ENCODE measurements around the gene MCM9.
A peak's percentile ranks its signal among the peaks of the same experiment; 100 is the strongest.

The MCM9 gene

GRCh38 chr6:118934461-118935330, at the start of gene MCM9:
Gene MCM9, minus strand, starts transcription at chr6:118935159. Its CDS starts 3,436 bp downstream, at chr6:118931723.
- DNase-seq: peak; percentile 96

- DNase-seq: no peak
Measured at GRCh38 chr6:118984342-118984741, 49.4 kb upstream of the MCM9 start.

DNA sequence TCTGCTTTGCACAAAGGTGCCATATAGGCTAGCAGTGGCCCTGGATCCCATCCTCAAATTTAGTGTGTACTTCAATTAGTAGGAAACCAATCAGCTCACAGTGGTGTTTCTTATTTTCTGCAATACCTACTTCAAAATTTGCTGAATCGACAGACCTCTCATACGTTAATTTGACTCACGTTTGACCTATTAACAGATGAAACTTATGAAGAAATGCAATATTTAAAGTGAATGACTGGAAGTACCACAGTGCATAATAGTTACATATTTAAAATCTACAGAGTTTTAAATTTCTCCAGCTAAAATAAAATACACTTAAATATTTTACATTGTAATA, 47.6 kb upstream of the MCM9 start:
- DNase-seq: no peak

GRCh38 chr6:118981884-118982574, 47.1 kb upstream of the MCM9 start:
- peak; percentile 16 for DNase-seq

GRCh38 chr6:118980063-118980462, 45.1 kb upstream of the MCM9 start:
- no peak for DNase-seq

DNA sequence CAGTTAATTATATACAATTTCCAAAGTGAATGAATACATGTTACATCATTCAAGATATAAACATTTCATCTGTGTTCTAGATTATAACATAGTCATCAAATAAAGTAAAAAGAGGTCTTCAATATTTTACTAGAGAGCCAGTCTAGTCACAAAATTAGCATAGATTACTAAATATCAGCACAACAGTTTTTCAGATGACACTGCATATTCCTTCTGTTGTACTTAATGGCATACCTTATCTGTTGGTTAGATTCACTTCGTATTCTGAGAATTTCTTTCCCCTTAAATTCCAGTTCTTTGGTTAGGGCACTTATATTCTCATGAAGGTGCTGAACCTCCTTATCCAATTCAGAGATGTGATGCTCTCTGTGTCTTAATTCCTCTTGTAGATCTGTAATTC, 39.8 kb upstream of the MCM9 start:
- no peak for DNase-seq

DNA sequence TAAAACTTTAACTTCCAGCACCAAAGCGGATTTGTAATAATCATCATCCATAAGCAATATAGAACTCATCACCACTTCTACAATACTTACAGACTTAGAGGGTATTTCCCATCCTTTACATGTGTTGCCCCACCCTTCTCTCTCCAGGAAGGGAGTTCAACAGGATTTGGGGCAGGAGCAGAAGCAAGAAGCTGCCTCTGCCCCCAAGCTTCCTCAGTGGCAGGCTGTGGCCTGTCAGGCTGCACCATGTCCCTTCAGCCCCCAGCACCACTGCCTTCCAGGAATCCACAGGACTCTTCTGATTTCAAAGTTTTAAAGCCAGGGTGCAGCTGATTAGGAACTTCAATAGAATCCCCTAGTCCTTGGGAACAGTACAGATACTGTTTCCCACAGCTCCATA, 36.7 kb upstream of the MCM9 start:
- DNase-seq: no peak

DNA sequence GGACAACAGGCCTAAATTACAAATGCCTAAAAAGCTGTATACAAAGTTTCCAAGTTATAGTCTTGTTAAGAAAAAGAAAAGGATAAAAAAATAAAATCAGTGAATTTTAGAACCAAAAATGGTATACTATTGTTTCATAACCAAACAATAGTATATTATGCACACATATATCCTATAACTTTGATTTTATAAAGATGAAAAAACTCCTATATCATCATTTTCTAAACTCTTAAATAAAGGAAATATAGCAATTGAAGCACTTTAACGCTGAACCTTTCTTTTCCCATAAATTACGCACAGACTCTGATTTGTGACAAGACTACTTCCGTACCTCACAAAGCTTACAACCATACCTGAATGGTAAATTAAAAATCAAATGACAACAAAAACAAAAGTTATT, 35.9 kb upstream of the MCM9 start:
- DNase-seq: no peak

GRCh38 chr6:118968416-118968815, 33.5 kb upstream of the MCM9 start:
- DNase-seq: peak; percentile 48

- no peak for DNase-seq
Measured at GRCh38 chr6:118967239-118967638, 32.3 kb upstream of the MCM9 start.

DNA sequence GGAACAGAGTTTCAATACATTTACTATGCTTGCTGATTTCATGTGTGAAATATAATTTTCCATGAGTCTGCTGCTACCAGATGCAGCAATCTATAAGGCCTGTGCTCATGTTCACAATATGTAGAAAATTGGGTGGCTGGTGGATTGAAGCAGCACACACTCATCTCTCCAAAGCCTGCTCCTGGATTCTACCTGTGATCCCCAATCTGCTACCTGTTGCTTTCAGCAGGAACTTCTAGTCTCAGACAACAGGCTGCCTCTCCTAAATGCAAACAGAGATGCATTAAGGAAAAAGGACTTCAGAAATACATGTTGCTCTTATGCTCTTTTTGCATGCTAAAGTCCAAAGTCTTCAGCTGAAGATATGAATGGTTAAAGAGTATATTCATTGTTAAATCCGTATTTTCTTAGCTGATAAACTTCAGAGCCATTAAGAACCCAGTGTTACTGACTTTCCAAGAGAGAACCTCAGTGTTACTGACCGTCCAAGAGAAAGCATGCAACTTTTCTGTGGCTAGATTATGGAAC, 30.9 kb upstream of the MCM9 start:
- no peak for DNase-seq

DNA sequence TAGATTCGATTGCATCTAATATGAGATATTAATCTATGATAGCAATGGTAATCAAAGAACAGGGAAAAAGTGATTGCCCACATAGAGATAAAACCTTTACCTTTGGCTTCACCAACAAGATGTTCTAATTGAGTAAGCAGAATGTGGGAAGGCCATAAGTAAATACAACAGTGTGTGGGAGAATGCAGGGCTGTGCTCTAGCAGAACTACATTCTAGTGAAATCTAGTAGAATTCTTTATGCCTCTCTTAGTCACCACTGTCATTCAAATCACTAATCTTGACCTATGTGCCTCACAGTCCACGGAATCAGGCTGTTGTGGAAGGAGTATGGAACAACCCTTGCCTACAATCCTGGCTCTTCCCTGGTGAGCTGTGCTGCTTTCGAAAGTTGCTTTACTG, 30.4 kb upstream of the MCM9 start:
- no peak for DNase-seq

DNA sequence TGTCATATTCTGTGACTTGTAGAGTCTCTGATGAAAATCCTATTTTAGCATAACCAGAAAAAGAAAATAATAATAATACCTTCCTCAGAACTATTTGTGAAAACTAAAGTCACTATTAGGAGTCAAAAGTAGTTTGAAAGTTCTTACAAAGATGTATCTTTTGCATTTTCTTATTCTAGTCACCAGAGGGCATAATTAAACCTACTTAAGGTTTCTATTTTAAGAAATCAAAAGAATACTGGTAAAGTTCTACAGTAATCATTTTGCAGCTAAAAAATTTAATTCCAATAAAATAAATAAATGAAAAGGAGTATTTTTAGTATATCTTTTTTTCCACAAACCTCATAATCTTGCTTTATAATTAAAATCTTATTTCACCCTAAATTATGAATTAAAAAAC, 28.0 kb upstream of the MCM9 start:
- no peak for DNase-seq

GRCh38 chr6:118959903-118960302, 24.9 kb upstream of the MCM9 start:
- DNase-seq: no peak

GRCh38 chr6:118953391-118953790, 18.4 kb upstream of the MCM9 start:
- DNase-seq: no peak

GRCh38 chr6:118952683-118953082, 17.7 kb upstream of the MCM9 start:
- DNase-seq: no peak

GRCh38 chr6:118945217-118945616, 10.3 kb upstream of the MCM9 start:
- no peak for DNase-seq

GRCh38 chr6:118940770-118941169, 5.8 kb upstream of the MCM9 start:
- DNase-seq: no peak

DNA sequence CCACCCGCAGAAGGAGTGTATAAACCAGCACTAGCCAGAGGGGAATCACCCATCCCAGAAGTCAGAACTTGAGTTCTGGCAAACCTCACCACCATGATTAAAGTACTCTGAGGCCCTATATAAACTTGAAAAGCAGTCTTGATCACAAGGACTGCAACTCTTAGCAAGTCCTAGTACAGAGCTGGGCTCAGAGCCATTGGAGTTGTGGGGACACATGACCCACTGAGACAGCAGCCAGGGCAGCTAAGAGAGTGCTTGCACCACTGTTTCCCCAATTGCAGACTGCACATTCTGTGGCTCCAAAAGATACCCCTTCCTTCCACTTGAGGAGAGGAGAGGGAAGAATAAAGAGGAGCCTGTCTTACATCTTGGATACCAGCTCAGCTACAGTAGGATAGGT, 4.7 kb upstream of the MCM9 start:
- DNase-seq: no peak

DNA sequence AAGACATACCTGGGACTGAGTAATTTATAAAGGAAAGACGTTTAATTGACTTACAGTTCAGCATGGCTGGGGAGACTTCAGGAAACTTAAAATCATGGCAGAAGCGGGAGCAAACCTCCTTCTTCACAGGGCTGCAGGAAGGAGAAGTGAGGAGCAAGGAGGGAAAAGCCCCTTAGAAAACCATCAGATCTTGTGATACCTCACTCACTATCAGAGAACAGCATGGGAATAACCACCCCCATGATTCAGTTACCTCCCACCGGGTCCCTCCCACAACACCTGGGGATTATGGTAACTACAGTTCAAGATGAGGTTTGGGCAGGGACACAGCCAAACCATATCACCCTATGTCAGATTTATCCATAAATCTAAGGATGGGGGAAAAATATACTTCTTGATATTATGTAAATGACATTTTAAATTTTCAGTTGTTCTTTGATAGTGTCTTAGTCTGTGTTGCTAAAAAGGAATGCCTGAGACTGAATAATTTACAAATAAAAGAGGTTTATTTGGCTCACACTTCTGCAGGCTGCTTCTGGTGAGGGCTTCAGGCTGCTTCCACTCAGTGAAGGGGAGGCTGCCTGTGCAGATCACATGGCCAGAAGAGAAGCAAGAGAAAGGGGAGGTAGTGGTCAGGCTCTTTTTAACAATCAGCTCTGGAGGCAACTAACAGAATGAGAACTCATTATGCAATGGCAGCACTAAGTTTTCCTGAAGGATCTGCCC, 1.2 kb upstream of the MCM9 start:
- no peak for DNase-seq

GRCh38 chr6:118935331-118935668, 341 bp upstream of the MCM9 start:
- no peak for DNase-seq

DNA sequence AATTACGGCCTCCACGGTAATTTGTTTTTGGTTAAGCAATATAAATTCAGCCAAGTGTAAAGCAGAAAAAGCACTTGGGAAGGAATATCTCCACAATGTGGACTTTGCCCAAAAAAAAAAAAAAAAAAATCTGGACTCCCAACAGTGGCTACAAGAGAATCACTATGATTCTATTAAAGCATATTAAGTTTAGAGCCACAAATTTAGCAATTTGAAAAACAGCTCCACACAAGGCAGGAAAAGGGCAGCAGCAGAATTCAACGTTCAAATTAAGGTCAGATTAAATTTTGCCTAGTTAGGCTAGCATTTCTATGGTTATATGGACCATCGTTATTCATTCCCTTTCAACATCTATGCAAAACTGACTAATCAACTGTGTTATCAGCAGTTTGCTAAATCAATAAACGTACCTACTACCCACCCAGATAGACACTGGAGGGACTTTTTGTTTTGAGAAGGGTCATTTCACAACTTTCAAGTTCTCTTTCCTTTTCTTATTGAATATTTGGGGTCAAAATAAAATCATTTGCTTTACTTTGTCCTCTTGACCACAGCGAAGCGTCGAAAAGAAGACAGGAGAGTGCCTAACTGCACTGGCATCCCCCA, 1.0 kb downstream of the MCM9 start:
- no peak for DNase-seq

GRCh38 chr6:118932421-118932820, 2.5 kb downstream of the MCM9 start:
- peak; percentile 5 for DNase-seq
